ENCODE measurements around the gene TMEM179.

GRCh38 chr14:104598039-104598909 is 6.3 kb downstream of the TMEM179 start:
- TF ChIP-seq CTCF (IDR thresholded peaks at IDR 0.05), result no peak
- no peak for TF ChIP-seq EZH2 (IDR thresholded peaks at IDR 0.05; ENCODE audit: borderline replicate concordance, insufficient read depth, low read depth, low read length, poor library complexity, severe bottlenecking)

Measured in B cell (primary cell).